ENCODE results near the gene AXDND1. TPM values are rescaled to one million over a fixed set of nuclear protein-coding genes. Genes with fewer than 3 reads are reported as not detected.
A peak's percentile ranks its signal among the peaks of the same experiment; 100 is the strongest.

The AXDND1 gene
- total and polyA plus RNA-seq, 2 experiments from 2014 or later, result not detected

DNA sequence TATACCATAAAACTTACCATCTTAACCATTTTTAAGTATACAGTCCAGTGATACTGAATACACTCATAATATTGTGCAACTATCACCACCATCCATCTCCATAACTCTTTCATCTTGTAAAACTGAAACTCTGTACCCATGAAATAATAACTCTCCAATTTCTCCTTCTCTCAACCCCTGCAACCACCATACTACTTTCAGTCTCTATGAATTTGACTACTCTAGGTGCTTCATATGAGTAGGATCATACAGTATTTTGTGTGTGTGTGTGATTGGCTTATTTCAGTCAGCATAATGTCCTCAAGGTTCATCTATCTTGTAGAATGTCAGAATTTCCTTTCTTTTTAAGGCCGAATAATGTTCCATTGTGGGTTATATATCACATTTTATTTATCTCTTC lies 192.3 kb downstream of the AXDND1 start:
- H3K4me1 ChIP-seq (ENCODE audit: insufficient read depth), result no peaks in the 10 kb centered on the region
- H4K20me1 ChIP-seq (ENCODE audit: insufficient read depth), result no peaks in the 10 kb centered on the region
- TF ChIP-seq EZH2phosphoT487 (IDR thresholded peaks at IDR 0.05; ENCODE audit: insufficient read depth, low read depth) (no peak), EZH2 (IDR thresholded peaks at IDR 0.05; ENCODE audit: insufficient read depth, poor library complexity, severe bottlenecking) (no peak)
- no peaks in the 10 kb centered on the region for H3K36me3 ChIP-seq (ENCODE audit: low read depth)
- in situ Hi-C loops (cut with MboI), result no loop called here
- 11 to 15% methylated on average over 1 of the region's 1 CpG for WGBS, 2 experiments (ENCODE audit: low coverage in 1 of 2, low lambda C conversion rate in 2 of 2, missing lambda C conversion rate in 2 of 2)
- H3K27ac ChIP-seq, result no peak overlapping the region
- no peak overlapping the region for H2AFZ ChIP-seq
- H3K9me2 ChIP-seq (ENCODE audit: insufficient read depth), result no peaks in the 10 kb centered on the region
- H3K79me2 ChIP-seq (ENCODE audit: insufficient read depth), result no peaks in the 10 kb centered on the region
- no peaks in the 10 kb centered on the region for H3F3A ChIP-seq (ENCODE audit: insufficient read depth)
- no peak for DNase-seq
- H3K27me3 ChIP-seq (replicated peaks; ENCODE audit: insufficient read depth), result no peaks in the 10 kb centered on the region; the same call in 1 of the 2 replicates
- no peak overlapping the region for H3K9ac ChIP-seq
- no peak overlapping the region for H3K4me2 ChIP-seq (ENCODE audit: unreplicated experiment)
- H3K4me3 ChIP-seq, result no peak overlapping the region
- no peaks in the 10 kb centered on the region for H3K9me3 ChIP-seq (ENCODE audit: low read depth)

DNA sequence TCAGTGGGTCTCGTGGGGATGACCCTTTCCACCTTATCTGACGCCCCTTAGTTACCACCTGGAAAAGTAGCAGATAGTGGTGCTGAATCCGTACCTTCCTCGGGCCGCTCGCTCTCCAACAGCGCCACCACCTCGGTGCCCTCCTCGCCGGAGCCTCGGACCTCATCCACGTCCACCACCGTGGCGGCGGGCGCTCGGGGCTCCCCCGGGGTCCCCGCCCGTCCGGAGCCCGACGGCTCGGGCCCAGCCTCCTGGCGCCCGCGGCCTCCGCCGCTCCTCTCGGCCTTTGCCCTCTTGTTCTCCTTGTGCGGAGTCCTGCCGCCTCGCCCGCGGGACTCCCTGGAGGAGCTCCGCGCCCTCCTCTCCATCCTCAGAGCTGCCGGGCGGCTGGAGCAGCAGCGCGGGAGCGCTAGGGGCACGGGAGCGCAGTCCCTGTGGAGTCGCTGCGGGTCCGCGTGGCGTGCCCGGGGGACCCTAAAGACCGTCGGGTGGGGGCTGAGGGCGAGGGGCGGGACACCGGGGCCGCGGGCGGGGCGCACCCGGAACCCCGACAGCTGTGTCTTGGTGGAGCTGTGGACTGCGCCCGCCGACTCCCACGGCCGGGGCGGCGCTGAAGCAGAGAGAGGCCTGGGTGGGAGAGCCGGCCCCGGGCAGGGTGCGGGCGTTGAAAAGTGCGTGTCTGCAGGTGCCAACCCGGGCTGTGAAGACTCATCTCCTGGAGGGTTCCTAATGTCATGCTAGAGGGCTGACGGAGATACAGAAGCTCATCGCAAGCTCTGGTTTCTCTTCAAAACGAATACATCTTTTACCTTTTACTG lies 209.9 kb downstream of the AXDND1 start, which contains the start of gene NPHS2:
Gene NPHS2 (minus strand): TSS at position 452 of the 818 bp plus-strand sequence. CDS start 84 bp downstream, at position 368.
- H3K9me3 ChIP-seq (ENCODE audit: low read depth), result no peaks in the 10 kb centered on the region
- H3K4me3 ChIP-seq, result no peak within 1 kb of the TSS
- WGBS, 2 experiments (ENCODE audit: low coverage in 1 of 2, low lambda C conversion rate in 2 of 2, missing lambda C conversion rate in 2 of 2), result 4 to 6% methylated on average over 36 to 69 of the region's 77 CpGs
- H3K9ac ChIP-seq, result no peak within 1 kb of the TSS
- in situ Hi-C loops (cut with MboI), result no loop called here
- TF ChIP-seq EZH2 (IDR thresholded peaks at IDR 0.05; ENCODE audit: insufficient read depth, poor library complexity, severe bottlenecking) (peak; percentile 22), EZH2phosphoT487 (IDR thresholded peaks at IDR 0.05; ENCODE audit: insufficient read depth, low read depth) (no peak)
- no peaks in the 10 kb centered on the region for H3K9me2 ChIP-seq (ENCODE audit: insufficient read depth)
- H3K4me2 ChIP-seq (ENCODE audit: unreplicated experiment), result no peak within 1 kb of the TSS
- peaks cover 37% of the 10 kb centered on the region for H3K27me3 ChIP-seq (replicated peaks; ENCODE audit: insufficient read depth)
- H3K36me3 ChIP-seq (ENCODE audit: low read depth), result no peaks in the 10 kb centered on the region
- no peaks in the 10 kb centered on the region for H4K20me1 ChIP-seq (ENCODE audit: insufficient read depth)
- DNase-seq, result no peak
- no peak within 1 kb of the TSS for H3K27ac ChIP-seq
- H3K4me1 ChIP-seq (ENCODE audit: insufficient read depth), result no peaks in the 10 kb centered on the region
- H2AFZ ChIP-seq, result no peak within 1 kb of the TSS
- no peaks in the 10 kb centered on the region for H3F3A ChIP-seq (ENCODE audit: insufficient read depth)
- H3K79me2 ChIP-seq (ENCODE audit: insufficient read depth), result no peaks in the 10 kb centered on the region

GRCh38 chr1:179576509-179576908 lies 210.7 kb downstream of the AXDND1 start:
- Histone ChIP-seq H2AFZ (no peak overlapping the region), H3K4me2 (ENCODE audit: unreplicated experiment) (no peak overlapping the region), H3K9me2 (ENCODE audit: insufficient read depth) (no peaks in the 10 kb centered on the region), H3K4me1 (ENCODE audit: insufficient read depth) (no peaks in the 10 kb centered on the region), H3K79me2 (ENCODE audit: insufficient read depth) (no peaks in the 10 kb centered on the region), H3K27me3 (replicated peaks; ENCODE audit: insufficient read depth) (peaks cover 37% of the 10 kb centered on the region), H4K20me1 (ENCODE audit: insufficient read depth) (no peaks in the 10 kb centered on the region), H3K9ac (no peak overlapping the region), H3F3A (ENCODE audit: insufficient read depth) (no peaks in the 10 kb centered on the region), H3K27ac (no peak overlapping the region), H3K4me3 (no peak overlapping the region), H3K36me3 (ENCODE audit: low read depth) (no peaks in the 10 kb centered on the region), H3K9me3 (ENCODE audit: low read depth) (no peaks in the 10 kb centered on the region)
- 16 to 17% methylated on average over 5 of the region's 5 CpGs for WGBS, 2 experiments (ENCODE audit: low coverage in 1 of 2, low lambda C conversion rate in 2 of 2, missing lambda C conversion rate in 2 of 2)
- TF ChIP-seq EZH2phosphoT487 (IDR thresholded peaks at IDR 0.05; ENCODE audit: insufficient read depth, low read depth), result no peak
- TF ChIP-seq EZH2 (IDR thresholded peaks at IDR 0.05; ENCODE audit: insufficient read depth, poor library complexity, severe bottlenecking), result no peak
- in situ Hi-C loops (cut with MboI), result no loop called here
- DNase-seq, result no peak

DNA sequence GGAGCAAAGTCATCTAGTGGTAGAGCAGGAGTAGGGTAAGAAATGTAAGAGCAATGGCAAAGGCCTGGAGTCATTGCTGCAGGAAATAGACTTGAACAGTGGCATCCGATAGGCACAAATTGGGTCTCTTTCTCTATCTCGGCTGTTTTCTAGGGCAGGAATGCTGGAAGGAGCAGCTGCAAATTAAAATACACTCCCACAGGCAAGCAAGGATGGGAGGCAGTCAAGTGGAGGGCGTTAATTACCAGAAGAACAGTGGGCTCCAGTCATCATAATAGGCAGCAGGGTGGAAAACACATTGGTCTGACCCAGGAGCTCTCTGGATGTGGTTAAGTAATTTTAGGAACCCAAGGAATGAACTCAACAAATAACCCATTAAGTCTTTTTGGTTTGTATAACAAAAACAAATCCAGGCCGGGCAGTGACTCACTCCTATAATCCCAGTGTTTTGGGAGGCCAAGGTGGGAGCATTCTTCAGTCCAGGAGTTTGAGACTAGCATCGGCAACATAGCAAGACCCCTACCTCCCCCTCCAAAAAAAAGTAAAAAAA lies 218.1 kb downstream of the AXDND1 start:
- WGBS, 2 experiments (ENCODE audit: low coverage in 1 of 2, low lambda C conversion rate in 2 of 2, missing lambda C conversion rate in 2 of 2), result 42 to 49% methylated on average over 5 of the region's 5 CpGs
- no peak for DNase-seq

More for the DNA sequence above, 218.1 kb downstream of the AXDND1 start:
- Histone ChIP-seq H3K4me1 (ENCODE audit: insufficient read depth) (no peaks in the 10 kb centered on the region), H4K20me1 (ENCODE audit: insufficient read depth) (no peaks in the 10 kb centered on the region), H3F3A (ENCODE audit: insufficient read depth) (no peaks in the 10 kb centered on the region), H2AFZ (no peak overlapping the region), H3K27ac (no peak overlapping the region), H3K36me3 (ENCODE audit: low read depth) (no peaks in the 10 kb centered on the region), H3K4me2 (ENCODE audit: unreplicated experiment) (no peak overlapping the region), H3K79me2 (ENCODE audit: insufficient read depth) (no peaks in the 10 kb centered on the region), H3K9me3 (ENCODE audit: low read depth) (no peaks in the 10 kb centered on the region), H3K4me3 (no peak overlapping the region), H3K9me2 (ENCODE audit: insufficient read depth) (no peaks in the 10 kb centered on the region), H3K9ac (no peak overlapping the region), H3K27me3 (replicated peaks; ENCODE audit: insufficient read depth) (peaks cover 22% of the 10 kb centered on the region; the same call in 1 of the 2 replicates)
- TF ChIP-seq EZH2phosphoT487 (IDR thresholded peaks at IDR 0.05; ENCODE audit: insufficient read depth, low read depth), result no peak
- no peak for TF ChIP-seq EZH2 (IDR thresholded peaks at IDR 0.05; ENCODE audit: insufficient read depth, poor library complexity, severe bottlenecking)
- in situ Hi-C loops (cut with MboI), result no loop called here

Measured in GM23248 (cell line).